GM10266 (cell line): Measurements from ENCODE around the gene AMFR.

Experiments used
- DNase-seq: peaks from one replicate; pipeline ENCODE4 v3.0.0; 2012; ENCODE audit errors: extremely low spot score
- CTCF ChIP-seq: IDR thresholded peaks from 2 replicates; pipeline ENCODE4 v1.5.1; 2012; ENCODE audit warnings: mild to moderate bottlenecking, low read depth; ENCODE audit not compliant: control insufficient read depth, insufficient read depth; ENCODE audit errors: missing control alignments

AMFR gene

GRCh38 chr16:56448005-56448404, 22.7 kb upstream of the AMFR start:
- no peak for DNase-seq
- TF ChIP-seq CTCF = no peak

GRCh38 chr16:56447286-56447685, 21.9 kb upstream of the AMFR start:
- DNase-seq = no peak

GRCh38 chr16:56438038-56438437, 12.7 kb upstream of the AMFR start:
- no peak for DNase-seq
- TF ChIP-seq CTCF = no peak

More at GRCh38 chr16:56447286-56447685, 21.9 kb upstream of the AMFR start:
- no peak for TF ChIP-seq CTCF

GRCh38 chr16:56436258-56436657, 10.9 kb upstream of the AMFR start:
- no peak for DNase-seq
- TF ChIP-seq CTCF = no peak

- no peak for TF ChIP-seq CTCF
- DNase-seq = no peak
Measured at GRCh38 chr16:56428091-56428490, 2.7 kb upstream of the AMFR start.

- no peak for DNase-seq
- no peak for TF ChIP-seq CTCF
Measured at GRCh38 chr16:56426585-56426984, 1.2 kb upstream of the AMFR start.

- no peak for TF ChIP-seq CTCF
- DNase-seq = peak; percentile 35
Measured at GRCh38 chr16:56424791-56425438, 430 bp downstream of the AMFR start.
